ENCODE data around the gene PKP1.

- TF ChIP-seq CTCF (conservative IDR thresholded peaks at IDR 0.05; ENCODE audit: low read depth, low read length) (no peak), RFX5 (IDR thresholded peaks at IDR 0.05; ENCODE audit: low read depth, low read length) (no peak), SMC3 (IDR thresholded peaks at IDR 0.05; ENCODE audit: low read depth, low read length) (no peak), BHLHE40 (IDR thresholded peaks at IDR 0.05; ENCODE audit: low read depth, low read length) (no peak), POLR2A (IDR thresholded peaks at IDR 0.05; ENCODE audit: low read depth, low read length) (no peak), MAZ (IDR thresholded peaks at IDR 0.05; ENCODE audit: borderline replicate concordance, low read depth, low read length) (no peak), CEBPB (IDR thresholded peaks at IDR 0.05; ENCODE audit: low read depth, low read length) (no peak), FOS (IDR thresholded peaks at IDR 0.05; ENCODE audit: low read depth, low read length) (no peak), MAFK (IDR thresholded peaks at IDR 0.05; ENCODE audit: low read depth, low read length) (no peak), ELK1 (IDR thresholded peaks at IDR 0.05; ENCODE audit: borderline replicate concordance, low read depth, low read length) (no peak), RCOR1 (IDR thresholded peaks at IDR 0.05; ENCODE audit: insufficient replicate concordance, low read length) (no peak), RAD21 (IDR thresholded peaks at IDR 0.05; ENCODE audit: low read length) (no peak), MXI1 (IDR thresholded peaks at IDR 0.05; ENCODE audit: borderline replicate concordance, low read depth, low read length) (no peak), USF2 (IDR thresholded peaks at IDR 0.05; ENCODE audit: low read depth, low read length) (no peak)
These were observed 70.1 kb downstream of the PKP1 start for GRCh38 chr1:201353186-201353940.

Measured in IMR-90 (cell line).